Right ventricle myocardium inferior (tissue), 1 donor: ENCODE data around the gene FBXW7. TPM values are rescaled to one million over a fixed set of nuclear protein-coding genes. Genes with fewer than 3 reads are reported as not detected.
A peak's percentile ranks its signal among the peaks of the same experiment; 100 is the strongest.

ENCODE experiments used
- ATAC-seq: fragments of 200-7000 bp; cut with Tn5 transposase; one replicate; pipeline ENCODE4 v1.9.1; 2020; ENCODE audit warnings: mild to moderate bottlenecking, moderate library complexity
- DNase-seq: peaks from one replicate; pipeline ENCODE4 v3.0.0; 2021; ENCODE audit errors: missing footprints
- intact Hi-C: fragments of 100-400 bp; cut with DNase I; formaldehyde crosslinking; loops from one replicate; pipeline ENCODE4 v1.11.0; 2022
- long read RNA-seq: library from polyadenylated mRNA; unstranded; transcript quantifications from one replicate; pipeline ENCODE4 v2.0.0, GENCODE V29; 2021
- total RNA-seq: library from RNA; stranded (reverse); fragmentation: NEBNext Ultra II Directional; extraction: Animal tissue kit (Norgen Biotek cat#: 25700); gene quantifications from one replicate; pipeline ENCODE4 v1.2.1, GENCODE V29; 2021
- donor health status: DM: no; HTN: yes; CAD: no; lungs with severe emphysema.

The FBXW7 gene, protein sequence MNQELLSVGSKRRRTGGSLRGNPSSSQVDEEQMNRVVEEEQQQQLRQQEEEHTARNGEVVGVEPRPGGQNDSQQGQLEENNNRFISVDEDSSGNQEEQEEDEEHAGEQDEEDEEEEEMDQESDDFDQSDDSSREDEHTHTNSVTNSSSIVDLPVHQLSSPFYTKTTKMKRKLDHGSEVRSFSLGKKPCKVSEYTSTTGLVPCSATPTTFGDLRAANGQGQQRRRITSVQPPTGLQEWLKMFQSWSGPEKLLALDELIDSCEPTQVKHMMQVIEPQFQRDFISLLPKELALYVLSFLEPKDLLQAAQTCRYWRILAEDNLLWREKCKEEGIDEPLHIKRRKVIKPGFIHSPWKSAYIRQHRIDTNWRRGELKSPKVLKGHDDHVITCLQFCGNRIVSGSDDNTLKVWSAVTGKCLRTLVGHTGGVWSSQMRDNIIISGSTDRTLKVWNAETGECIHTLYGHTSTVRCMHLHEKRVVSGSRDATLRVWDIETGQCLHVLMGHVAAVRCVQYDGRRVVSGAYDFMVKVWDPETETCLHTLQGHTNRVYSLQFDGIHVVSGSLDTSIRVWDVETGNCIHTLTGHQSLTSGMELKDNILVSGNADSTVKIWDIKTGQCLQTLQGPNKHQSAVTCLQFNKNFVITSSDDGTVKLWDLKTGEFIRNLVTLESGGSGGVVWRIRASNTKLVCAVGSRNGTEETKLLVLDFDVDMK
- total RNA-seq, result 55.9 TPM
- long read RNA-seq, full-length matches to known transcripts, result 39 of 44 reads
- long read RNA-seq, partial matches to known transcripts, result 2 of 44 reads
- long read RNA-seq, other reads (novel, unspliced or antisense), result 3 of 44 reads

DNA sequence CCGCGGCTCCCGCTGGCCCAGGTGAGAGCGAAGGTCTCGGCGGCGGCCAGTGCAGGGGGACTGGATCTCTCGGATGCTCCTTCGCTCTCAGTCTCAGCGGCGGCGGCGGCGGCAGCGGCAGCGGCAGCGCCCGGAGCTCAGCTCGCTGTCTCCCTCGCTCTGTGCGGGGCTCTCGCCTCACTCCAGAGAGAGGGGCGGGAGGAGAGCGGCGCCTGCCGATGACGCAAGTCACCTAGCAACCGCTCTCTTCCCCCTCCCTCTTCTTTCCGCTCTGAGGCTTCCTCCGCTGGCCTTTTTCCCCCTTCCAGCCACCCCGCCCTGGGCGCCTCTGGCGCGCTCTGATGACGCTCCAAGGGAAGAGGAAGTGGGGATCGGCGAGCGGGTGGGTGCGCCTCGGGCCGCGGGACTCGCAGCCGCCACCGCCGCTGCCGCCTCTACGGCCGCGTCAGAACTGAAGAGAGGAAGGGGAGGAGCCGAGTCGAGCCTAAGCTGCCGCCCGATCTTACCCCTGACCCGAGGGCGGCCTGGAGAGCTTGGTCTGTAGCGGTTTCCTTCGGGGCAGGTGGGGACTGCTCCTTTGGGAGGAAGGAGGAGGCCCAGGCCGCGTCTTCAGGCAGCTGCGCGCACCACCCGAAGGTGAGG lies at the start of gene FBXW7:
Gene FBXW7, minus strand, starts transcription at position 190 of the 642 bp plus-strand sequence. CDS start 124,289 bp downstream, outside the sequence.
- ATAC-seq, result peak; percentile 97
- intact Hi-C loops, result no loop called here
- peak; percentile 100 for DNase-seq

DNA sequence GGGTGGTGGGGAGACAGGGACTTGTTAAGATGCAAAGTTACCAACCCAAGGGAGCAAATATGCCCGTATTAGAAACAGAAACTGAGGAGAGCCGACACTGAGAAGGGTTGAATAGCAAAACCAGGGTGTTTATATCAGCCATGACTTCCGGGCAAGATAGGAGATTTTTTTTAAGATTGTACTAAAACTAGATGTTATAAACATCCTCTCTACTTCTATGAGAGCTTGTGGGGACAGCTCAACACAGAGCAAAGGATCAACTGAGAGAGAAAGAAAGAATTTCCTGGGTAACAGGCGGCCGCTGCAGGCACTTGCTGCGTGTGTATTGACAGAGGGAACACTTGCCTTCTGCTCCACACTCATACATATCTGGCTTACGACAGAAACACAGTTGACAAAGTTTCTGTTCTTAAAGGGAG lies 49.1 kb upstream of the FBXW7 start:
- no peak for ATAC-seq

DNA sequence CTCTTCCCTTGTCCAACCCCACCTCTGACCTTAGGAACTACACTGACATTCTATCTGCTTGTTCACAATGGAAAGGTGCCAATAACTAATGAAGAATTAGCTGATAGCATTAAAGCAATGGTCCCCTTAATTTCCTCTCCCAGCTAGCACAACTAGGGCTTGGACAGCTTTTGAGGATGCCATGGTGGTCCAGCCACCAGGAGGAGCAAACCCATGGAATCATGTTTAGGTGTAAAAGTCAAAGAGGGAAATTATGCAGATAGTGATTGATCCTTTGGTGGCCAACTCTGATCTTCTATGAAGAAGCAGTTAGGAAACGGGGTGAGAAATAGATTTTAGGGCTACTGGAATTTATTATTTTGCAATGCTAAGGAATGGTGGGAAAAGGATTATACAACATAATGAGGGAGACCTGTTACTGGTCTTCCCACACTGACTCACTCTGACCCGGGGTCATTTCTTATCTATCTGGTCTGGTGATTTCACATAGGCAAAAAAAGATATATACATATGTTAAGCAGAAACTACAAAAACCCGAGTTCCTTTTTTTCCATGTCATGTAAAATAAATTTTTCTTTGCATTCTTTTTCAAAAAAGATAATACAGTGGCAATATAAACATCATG lies 45.8 kb upstream of the FBXW7 start:
- intact Hi-C loops, result no loop called here
- ATAC-seq, result no peak

More for the DNA sequence above, 49.1 kb upstream of the FBXW7 start:
- intact Hi-C loops, result no loop called here
- DNase-seq, result no peak

DNA sequence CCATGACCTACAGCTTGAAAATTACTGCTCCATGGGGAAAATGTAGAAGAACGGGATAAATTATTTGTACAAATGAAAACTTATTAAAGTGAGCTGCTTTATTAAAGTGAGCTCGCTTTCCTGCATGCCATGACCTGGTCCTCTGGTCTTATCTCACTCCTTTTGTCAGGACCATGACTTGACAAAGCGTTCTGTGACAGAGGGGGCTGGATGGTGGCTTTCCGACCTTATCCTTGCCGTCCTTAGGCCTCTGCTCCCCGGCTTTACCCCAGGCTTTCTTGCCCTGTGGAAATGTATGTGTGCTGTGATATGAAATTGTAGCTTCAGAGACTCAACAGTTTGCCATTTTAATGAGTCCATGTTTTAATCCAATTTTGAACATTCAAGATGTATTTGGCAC lies 44.0 kb upstream of the FBXW7 start:
- ATAC-seq (no peak), DNase-seq (no peak)
- intact Hi-C loops, result no loop called here

More for the DNA sequence above, 45.8 kb upstream of the FBXW7 start:
- no peak for DNase-seq

DNA sequence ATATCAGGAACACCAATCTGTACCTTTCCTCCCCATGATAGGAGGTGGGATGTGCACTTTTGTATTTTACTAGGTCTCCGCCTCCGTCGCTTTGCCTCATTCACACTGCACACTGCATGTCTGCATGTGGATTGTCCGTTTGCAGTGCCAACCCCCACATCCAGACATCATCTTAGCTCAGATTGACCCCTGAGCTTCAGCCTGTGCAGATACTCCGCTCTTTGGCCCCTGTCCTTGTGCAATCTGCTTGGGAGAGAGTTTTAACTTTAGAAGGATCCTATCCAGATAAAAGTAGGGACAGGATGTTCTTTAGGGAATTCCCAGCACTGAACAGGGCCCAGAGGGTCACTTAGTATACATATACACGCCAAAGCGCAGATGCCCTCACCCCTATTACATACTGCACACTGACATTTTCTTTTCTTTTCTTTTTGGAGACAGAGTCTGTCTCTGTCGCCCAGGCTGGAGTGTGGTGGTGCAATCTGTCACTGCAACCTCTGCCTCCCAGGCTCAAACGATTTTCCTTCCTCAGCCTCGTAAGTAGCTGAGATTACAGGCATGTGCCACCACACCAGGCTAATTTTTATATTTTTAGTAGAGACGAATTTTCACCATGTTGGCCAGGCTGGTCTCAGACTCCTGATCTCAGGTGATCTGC lies 43.3 kb upstream of the FBXW7 start:
- DNase-seq (no peak), ATAC-seq (no peak)
- intact Hi-C loops, result no loop called here

DNA sequence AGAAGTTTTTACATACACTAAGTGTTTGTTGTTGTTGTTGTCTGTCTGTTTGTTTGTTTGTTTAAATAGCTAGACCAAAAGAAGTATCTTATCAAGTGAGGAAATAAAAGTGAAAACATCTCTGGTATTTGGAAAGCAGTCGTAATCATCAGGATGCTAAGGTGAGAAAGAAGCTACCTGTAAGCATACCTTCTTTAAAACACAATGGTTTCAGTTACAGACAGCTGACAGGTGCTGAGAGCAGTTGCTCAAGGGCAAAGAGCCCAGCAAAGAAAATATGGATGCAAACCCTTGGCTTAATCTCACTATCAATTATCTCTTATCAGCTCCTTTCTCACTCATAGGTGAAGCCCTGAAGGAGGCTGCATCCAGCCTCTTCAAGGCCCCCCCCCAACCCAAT lies 42.8 kb upstream of the FBXW7 start:
- intact Hi-C loops, result no loop called here
- no peak for DNase-seq

DNA sequence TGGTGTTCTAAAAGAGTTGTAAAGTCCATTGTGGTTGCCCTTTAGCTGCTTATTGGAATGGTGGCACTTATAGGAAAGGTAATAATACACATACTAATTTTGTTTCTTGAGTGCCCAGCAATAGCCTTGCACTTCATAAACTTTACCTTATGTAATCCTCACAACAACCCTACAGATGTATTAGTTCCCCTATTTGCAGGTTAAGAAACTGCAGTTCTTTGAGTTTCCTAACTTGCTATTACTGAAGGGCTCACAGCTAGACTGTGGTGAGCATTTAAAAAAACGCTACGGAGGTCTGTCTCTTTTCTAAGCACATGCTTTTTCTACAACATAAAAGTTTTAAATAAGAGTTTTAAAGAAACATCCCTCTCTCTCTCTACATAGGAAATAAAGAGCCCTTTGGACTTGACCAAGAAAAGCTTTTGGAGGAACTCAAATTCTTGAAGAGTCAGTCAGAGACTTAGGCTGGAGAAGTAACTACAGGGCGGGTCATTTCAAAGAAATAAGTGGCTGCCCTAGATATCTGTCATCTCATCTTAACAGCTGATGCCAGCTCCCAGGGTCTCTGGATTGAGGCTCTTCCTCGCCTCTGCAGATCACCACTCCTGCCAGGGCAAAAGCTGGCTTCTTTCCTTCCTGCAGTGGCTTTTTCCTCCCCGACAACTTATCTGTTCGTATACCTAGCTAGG lies 42.0 kb upstream of the FBXW7 start:
- intact Hi-C loops, result no loop called here
- ATAC-seq (no peak), DNase-seq (no peak)

More for the DNA sequence above, 42.8 kb upstream of the FBXW7 start:
- no peak for ATAC-seq

DNA sequence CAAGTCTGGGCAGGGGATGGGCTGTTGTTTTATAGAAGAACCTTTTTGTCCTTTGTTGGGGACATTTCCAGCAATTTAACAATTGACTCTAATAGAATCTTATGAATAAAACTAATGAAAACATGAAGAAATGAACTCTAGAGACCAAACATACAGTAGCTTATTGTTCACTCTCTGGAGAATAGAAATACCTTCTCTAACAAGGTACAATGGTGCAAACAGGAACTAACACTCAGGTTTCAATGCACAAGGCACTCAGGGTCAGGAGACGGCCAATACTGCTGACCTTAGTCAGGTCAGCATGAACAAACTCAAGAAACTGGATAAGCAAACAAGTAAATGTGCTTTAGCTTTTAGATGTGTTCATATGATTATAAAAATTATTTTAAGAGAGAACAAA lies 39.6 kb upstream of the FBXW7 start:
- intact Hi-C loops, result no loop called here
- no peak for ATAC-seq
- DNase-seq, result no peak

DNA sequence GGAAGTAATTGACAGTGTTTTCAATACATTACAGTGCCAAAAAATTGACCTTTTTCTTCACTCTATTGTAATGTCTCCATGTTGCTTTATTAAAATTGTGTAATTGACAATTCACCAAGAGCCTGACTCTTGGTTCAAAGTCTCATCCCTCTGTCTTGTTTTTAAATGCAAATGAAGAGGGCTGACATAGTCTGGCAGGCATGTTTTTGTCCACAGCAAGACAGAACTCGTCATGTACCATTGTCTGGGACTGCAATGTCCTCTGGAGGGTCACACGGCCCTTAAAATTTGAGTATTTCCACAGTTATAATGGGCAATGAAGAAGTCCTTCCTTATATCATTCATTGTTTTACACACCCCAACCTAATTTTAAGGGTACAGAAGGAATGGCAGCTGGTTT lies 38.0 kb upstream of the FBXW7 start:
- ATAC-seq (no peak), DNase-seq (no peak)
- intact Hi-C loops, result no loop called here

DNA sequence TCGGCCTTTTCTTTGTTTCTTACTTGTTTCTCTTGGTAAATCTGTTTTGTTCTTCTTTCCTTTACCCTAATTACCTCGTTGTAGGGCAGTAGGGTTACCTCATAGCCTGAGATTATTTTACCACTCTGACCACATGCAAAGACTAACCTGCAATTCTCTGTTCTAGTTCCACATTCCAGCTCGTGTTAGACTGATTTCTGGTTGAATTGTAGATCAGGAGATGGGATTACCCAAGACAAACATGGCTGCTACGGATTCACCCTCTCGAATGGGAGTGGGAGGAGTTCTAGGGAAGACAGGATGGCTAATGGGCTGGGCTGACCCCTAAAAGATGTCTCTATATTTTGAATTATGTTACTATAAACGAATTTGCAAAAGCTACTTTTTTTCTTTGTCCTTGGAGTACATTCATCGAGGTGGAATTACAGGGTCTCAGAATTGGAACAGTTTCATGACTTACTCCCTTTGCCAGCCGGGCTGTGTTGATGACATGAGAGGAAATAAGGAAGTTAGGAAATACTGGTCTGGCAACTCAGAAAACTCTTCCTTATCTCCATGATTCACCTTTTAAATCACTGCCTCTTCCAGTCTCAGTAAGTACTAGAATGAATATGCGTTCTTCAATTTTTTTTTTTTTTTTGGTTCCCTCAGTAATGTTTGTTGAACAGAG lies 36.7 kb upstream of the FBXW7 start:
- intact Hi-C loops, result no loop called here
- ATAC-seq (no peak), DNase-seq (no peak)

DNA sequence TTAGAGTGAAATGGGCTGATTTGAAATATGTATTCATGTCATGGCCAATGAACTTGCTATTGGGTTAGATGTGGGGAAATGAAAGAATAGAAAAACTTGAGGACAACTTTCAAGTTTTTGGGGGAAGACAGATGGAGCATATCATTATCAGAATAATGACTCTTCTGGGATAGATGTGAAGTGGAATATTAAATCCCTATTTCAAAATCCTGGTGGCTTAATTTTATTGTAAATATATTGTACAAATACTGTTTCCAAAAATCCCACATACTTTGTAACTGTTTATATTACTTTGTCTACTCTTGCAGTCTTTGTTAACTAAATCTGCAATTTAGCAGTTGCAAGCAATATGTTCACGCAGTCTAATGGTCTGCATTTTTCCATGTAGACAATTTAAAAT lies 35.9 kb upstream of the FBXW7 start:
- no peak for DNase-seq
- intact Hi-C loops, result no loop called here
- no peak for ATAC-seq

DNA sequence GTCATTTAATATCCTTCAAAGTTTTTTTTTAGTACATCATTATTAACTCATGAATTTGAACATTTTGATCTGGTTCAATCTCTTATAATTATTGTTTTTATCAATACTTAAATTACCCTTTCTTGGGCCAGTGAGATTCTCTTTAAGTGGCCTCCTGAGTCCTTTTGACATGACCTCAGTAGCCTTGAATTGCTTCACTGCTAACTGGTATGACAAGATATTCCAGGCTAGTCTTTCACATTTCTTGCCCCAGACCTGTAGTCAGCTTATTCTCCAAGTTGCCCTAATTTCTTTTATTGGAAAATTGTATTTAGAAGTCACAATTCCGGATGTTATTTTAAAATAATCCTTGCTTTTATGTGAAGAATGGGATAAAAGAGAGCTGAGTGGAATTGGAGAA lies 35.4 kb upstream of the FBXW7 start:
- DNase-seq, result no peak
- ATAC-seq, result no peak
- intact Hi-C loops, result no loop called here

DNA sequence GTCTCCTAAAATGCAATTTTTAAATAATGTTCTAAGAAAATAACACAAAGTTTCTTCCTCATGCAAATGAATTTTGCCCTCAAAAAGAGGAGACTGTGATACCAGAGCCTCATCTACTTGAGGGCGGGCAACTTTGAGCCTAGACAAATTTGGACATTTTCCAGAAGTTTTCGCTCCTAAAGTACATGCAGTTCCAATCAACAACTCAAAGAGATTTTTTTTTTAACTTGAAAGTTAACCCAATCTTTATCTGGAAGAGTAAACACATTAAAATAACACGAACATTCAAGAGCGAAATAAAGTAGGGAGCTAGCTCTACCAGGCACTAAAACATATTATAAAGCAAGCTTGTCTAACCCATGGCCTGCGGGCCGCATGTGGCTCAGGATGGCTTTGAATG lies 29.4 kb upstream of the FBXW7 start:
- no peak for ATAC-seq
- intact Hi-C loops, result no loop called here
- no peak for DNase-seq

DNA sequence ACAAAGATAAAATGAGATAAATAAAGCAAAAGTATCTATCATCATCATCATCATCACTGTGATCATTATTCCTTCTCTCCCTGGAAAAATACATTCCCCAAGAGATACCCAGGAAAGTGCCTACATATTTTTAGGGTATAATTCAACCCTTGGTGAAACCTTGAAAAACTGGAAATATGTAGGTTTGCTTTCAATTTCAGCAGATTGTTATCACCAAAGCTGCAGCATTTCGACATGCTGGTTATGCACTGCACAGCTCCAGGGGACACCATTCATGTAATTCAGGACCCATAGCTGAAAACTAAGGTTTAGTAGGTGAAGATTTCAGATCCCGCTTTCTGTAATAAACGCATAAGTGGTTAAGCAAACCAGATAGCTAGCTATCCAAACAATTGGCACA lies 28.4 kb upstream of the FBXW7 start:
- intact Hi-C loops, result no loop called here
- DNase-seq (no peak), ATAC-seq (no peak)

DNA sequence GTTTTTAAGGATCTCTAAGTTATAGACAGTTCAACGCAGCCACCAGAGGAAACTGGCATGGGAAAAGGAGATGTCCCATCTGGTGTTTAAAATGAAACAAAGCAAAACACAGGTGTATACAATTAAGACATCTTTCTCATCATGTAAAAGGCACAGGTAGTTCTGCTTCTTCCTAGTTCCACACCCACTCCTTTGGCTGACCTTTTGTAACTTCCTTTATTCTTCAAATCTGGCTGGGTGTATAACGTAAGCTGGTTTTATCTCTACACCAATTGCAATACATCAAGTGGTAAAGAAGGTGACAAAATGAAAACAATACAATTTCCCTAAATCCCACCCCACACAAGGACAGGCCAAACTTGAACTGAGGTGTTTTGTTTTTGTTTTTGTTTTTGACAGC lies 27.3 kb upstream of the FBXW7 start:
- DNase-seq (no peak), ATAC-seq (no peak)
- intact Hi-C loops, result no loop called here

DNA sequence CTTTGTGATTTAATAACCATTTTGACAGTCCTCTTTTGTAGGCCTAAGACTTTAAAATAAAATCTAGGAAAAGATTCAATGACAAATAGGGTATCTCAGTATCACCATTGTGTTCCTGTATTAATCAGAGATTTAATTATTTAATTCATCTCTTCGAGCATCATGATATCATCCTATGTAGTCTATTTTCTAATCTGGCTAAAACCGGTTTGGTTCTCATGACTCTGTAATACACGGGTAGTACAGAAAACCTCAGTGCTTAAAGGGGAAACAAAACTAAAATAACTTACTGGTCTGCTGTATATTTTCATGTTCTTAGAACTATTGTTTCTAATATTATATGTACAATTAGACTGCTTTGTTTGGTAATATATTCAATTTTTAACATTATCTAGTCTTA lies 23.7 kb upstream of the FBXW7 start:
- intact Hi-C loops, result no loop called here
- DNase-seq, result no peak
- no peak for ATAC-seq

DNA sequence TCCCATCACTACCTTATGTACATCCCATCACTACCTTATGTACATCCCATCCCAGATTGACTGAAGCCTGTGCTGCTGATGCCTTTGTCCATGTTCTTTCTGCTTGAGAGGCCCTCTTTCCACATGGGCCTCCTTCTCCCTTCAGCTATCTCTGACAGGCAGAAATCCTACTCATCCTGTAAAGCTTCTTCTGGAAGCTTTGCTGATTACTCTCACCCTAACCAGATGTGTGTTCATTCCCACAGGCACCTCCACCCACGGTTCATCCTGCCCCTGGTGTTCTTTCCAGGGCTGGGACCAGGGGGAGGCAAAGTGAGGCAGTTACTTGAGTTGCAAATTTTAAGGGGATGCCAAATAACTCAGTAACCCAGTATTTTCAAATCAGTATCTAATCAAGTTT lies 22.5 kb upstream of the FBXW7 start:
- ATAC-seq (no peak), DNase-seq (no peak)
- intact Hi-C loops, result no loop called here

DNA sequence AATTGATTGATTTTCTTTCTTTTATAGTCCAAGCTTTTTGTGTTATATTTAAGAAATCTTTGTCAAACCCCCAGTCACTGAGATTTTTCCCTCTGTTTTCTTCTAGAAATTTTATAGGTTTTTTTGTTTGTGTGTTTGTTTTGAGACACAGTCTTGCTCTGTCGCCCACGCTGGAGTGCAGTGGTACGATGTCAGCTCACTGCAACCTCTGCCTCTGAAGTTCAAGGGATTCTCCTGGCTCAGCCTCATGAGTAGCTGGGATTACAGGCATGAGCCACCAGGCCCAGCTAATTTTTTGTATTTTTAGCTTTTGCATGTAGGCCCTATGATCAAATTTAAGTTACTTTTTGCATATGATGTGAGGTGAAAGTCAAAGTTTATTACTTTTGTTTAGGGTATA lies 20.9 kb upstream of the FBXW7 start:
- intact Hi-C loops, result no loop called here
- DNase-seq (no peak), ATAC-seq (no peak)
